ENCODE results near the gene CHGA. TPM values are rescaled to one million over a fixed set of nuclear protein-coding genes. Genes with fewer than 3 reads are reported as not detected.

The CHGA gene
- total and polyA plus RNA-seq, 2 of the 8 experiments (the other 6 are each of a cell fraction or from before 2014, with no cell fraction given) = 17.5 to 28.2 TPM

GRCh38 chr14:92942576-92942975, 19.6 kb downstream of the CHGA start (continued):
- TF ChIP-seq EP300 (IDR thresholded peaks at IDR 0.05; ENCODE audit: borderline replicate concordance in 1 of 2, low read depth in 2 of 2, low read length in 2 of 2) = no peak
- no peak for TF ChIP-seq ATF3 (IDR thresholded peaks at IDR 0.05; ENCODE audit: insufficient read depth, low read depth, low read length)
- TF ChIP-seq USF2 (IDR thresholded peaks at IDR 0.05; ENCODE audit: low read length) = no peak
- no peak for TF ChIP-seq RFX5 (IDR thresholded peaks at IDR 0.05; ENCODE audit: borderline replicate concordance, low read depth, low read length)
- TF ChIP-seq TEAD4 (IDR thresholded peaks at IDR 0.05; ENCODE audit: low read depth, low read length) = no peak
- no peak for TF ChIP-seq RAD21 (IDR thresholded peaks at IDR 0.05 in 1 of 2, conservative IDR thresholded peaks at IDR 0.05 in 1 of 2; ENCODE audit: low read depth in 2 of 2, low read length in 2 of 2)

Data from H1 (cell line).